GM19467 (cell line): ENCODE results near the gene GNS.

Source experiments
- ATAC-seq: cut with Tn5 transposase; IDR thresholded peaks from one replicate; pipeline ENCODE4 v1.9.1; 2021; ENCODE audit warnings: mild to moderate bottlenecking, moderate library complexity; ENCODE audit not compliant: unreplicated experiment

The GNS gene

GRCh38 chr12:64739778-64740177 is 19.4 kb downstream of the GNS start:
- no peak for ATAC-seq

GRCh38 chr12:64737539-64737938 is 21.7 kb downstream of the GNS start:
- ATAC-seq = no peak

GRCh38 chr12:64736771-64737170 is 22.4 kb downstream of the GNS start:
- no peak for ATAC-seq

DNA sequence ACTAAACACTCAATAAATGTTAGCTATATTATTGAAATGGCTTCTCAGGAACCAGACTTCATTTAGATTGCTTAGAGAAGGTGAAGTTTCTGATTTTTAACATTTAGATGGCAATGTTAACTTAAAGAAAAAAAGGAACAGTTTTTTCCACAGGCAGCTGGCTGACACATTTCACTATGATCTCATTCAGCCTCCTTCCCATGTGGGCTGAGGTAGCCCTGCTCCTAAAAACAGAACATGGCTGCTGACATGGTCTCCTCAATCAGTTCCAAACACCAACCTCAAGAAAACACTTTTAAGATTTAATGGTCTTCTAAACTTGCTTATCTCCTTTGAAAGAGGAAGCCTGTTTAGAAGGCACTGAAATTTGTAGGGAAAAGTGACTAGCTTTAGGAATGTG is 23.8 kb downstream of the GNS start:
- no peak for ATAC-seq

GRCh38 chr12:64733857-64734256 is 25.3 kb downstream of the GNS start:
- no peak for ATAC-seq

DNA sequence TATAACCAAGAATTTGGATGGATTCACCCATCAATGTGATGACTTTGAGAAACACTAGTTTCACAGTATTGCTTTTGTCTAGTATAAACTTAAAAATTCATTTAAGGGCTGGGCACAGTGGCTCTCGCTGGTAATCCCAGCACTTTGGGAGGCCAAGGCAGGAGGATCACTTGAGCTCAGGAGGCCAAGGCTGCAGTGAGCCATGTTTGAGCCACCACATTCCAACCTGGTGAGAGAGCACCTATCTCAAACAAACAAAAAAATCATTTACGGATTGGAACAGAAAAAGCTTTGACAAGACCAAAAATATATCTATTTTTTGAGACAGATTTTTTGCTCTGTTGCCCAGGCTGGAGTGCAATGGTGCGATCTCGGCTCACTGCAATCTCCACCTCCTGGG is 27.5 kb downstream of the GNS start:
- ATAC-seq = no peak

DNA sequence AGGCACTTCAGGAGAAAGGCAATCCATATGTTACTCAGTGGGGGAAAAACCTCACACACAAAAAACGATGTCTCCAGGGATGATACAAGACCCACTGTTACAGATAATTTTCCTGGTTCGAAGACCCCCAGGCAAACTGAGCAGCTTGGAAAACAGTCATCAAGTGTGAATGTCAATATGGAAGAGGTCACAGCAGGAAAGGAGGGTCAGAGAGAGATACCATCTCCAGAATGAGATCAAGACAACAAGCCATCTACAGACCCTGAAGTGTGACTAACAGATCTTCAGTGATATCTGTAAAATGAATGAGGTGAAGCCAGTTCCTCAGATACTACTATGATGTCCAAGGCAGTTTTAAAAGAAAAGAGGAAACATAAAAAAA is 28.6 kb downstream of the GNS start:
- no peak for ATAC-seq

DNA sequence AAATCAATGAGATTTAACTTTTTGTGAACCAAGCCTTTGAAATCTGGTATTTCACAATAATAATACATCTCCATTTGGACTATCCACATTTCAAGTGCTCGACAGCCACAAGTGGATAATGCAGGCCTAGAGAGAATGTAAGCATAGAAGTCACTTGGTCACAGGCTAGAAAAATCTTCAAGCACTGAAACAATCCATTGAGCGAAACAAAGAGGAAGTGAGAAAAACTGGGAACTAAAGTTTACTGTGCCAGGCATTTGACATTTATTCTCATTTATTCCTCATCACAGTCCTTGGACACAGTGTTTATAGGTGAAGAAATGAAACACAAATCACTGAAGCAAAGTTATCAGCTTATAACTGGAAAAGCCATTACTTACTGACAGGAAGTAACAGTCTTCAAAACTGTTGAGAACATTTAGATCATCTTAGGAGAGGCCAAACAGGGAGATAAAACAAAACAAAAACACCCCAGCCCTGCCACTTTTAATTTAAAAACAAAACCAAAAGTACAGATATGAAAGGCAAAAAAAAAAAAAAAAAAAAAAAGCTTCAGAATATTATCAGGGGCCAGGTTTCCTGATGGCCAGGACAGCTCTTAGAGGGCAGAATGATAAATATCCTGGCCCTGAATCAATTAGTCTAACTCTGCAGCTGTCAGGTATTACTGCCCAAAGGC is 29.2 kb downstream of the GNS start:
- ATAC-seq = no peak

DNA sequence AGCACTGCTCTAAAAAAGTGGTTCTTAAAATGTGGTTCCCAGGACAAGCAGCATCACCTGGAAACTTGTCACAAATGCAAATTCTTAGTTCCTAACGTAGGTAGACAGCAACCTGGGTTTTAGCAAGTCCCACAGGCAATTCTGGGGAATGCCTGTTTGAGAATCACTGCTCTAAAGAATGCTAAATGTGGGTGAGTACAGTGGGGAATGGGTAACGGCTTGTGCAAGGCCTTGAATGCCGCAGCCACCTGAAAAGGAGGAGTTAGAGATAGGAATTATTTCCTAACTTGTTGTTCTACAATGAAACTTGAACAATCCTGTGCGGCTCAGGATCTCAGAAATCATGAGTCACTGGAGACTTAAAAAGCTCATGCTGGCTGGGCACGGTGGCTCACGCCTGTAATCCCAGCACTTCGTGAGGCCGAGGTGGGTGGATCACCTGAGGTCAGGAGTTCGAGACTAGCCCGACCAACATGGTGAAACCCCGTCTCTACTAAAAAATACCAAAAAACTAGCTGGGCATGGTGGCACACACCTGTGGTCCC is 34.9 kb downstream of the GNS start:
- no peak for ATAC-seq

DNA sequence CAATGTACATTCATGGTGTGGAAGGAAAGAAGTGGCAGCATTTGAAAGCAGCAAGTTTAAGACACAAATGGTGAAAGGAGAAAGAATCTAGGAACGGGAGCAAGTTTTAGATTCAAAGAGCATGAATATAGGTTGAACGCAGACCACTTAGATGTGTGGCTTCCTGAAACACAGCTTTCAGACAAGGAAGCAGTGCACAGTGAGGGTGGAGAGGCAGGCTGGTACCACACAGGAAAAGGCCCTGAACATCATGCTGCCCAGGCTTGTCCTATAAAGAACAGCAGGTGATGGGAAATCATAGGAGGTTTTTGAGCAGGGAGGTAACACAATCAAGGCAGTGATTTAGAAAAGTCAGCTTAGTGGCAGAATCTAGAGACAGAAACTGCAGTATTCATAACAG is 35.6 kb downstream of the GNS start:
- no peak for ATAC-seq

DNA sequence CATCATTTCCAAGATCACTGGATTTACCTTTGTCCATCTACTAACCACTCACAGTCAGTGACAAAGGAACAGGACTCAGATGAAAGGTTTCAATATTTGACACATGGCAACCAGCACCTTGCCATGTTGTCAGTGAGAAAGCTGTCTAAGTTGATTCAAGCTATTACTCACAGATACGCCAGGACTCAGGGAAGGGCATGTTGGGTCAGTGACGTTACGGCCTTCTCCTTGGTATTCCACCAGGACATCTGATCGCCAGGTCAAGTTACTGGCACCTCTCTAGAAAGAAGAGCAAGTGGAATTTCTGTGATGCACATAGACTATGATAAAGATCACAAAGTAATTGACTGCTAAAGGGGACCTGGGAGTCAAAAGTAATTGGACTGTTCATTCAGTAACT is 36.4 kb downstream of the GNS start:
- ATAC-seq = no peak

GRCh38 chr12:64720884-64721283 is 38.3 kb downstream of the GNS start:
- ATAC-seq = no peak

GRCh38 chr12:64718649-64719048 is 40.6 kb downstream of the GNS start:
- no peak for ATAC-seq

DNA sequence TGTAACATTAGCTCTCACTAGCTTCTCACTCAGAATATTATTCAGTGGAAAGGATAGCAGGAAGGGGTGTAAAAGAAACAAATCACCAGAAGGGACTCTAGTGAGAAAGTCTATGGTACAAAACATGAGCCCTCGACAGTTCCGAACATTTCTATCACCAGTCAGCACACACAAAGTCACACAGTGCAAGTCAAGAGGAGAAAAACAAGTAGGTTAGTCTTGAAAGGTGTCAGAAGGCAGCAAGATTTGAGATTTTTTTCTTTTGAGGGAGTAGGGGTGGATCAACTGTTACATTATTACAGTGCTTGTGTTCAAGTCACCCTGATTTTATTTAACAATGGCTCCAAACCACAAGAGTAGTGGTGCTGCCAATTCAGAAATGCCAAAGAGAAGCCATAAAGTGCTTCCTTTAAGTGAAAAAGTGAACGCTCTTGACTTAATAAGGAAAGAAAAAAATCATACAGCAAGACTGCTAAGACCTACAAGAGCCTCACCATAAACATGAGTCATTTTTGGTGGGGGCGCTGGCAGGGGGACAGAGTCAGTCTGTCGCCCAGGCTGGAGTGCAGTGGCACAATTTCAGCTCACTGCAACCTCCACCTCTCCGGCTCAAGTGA is 42.3 kb downstream of the GNS start:
- no peak for ATAC-seq

DNA sequence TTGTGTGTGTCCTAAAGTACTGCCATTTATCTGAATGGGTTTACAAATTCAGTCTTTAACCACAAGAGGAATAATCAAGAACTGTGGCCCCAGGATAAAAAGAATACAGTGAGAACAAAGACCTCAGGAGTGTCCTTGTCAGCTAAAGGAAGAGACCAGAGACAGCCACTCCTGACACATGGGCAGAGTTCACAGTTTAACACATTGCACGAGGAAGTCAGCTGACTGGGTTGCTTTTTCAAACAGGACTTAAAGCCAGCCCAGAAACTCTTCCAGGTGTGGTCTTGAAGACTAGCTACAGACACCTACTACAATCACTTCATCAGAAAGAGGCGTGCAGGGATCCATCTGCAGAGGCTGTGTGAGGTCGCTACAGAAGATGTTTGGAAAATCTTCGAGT is 42.8 kb downstream of the GNS start:
- ATAC-seq = no peak

DNA sequence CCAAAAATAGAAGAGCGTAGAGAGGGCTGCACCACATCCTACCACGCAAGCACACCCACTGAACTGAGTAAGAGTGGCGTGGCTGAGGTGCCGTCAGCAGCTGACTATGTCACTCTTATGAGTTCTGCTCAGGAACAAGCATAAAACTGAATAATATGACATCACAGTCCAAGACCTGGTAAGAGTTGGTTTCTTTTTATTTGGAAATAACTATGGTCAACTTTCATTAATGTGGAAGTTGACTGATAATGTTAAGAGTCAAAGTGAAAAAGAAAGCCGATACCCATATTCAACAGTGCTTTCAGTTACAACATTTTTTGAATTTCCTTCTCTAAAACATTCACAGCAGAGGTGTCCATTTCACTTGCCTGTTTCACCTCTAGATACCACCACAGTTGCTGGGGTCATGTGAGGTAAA is 44.6 kb downstream of the GNS start:
- ATAC-seq = no peak

- ATAC-seq = no peak
Observed at GRCh38 chr12:64713376-64713775, 45.8 kb downstream of the GNS start.

DNA sequence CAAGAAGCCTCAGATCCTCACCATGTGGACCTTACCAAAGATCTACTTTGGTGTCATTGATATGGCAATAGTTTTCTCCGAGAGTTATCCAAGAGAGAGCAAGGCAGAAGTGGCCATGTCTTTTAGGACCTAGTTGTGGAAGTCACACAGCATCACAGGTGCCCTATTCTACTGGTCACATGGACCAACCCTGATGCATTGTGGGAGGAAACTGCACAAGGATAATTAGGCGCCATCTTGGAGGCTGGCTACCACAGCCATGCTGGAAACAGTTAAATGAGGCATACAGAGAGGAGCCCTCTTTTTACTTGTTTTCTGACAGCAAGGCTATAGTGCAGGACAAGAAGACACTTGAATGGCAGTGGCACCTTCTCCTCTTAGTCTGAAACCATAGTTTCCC is 49.8 kb downstream of the GNS start:
- ATAC-seq = no peak

GRCh38 chr12:64707926-64708325 is 51.3 kb downstream of the GNS start:
- no peak for ATAC-seq

GRCh38 chr12:64707362-64707761 is 51.8 kb downstream of the GNS start:
- no peak for ATAC-seq

- ATAC-seq = no peak
Observed at GRCh38 chr12:64706857-64707256, 52.3 kb downstream of the GNS start.

- ATAC-seq = no peak
Observed at GRCh38 chr12:64706306-64706705, 52.9 kb downstream of the GNS start.

- ATAC-seq = no peak
Observed at GRCh38 chr12:64701283-64701682, 57.9 kb downstream of the GNS start.
